Psoas muscle (tissue), 8 donors: ENCODE results near the gene HS3ST4. TPM values are rescaled to one million over a fixed set of nuclear protein-coding genes. Genes with fewer than 3 reads are reported as not detected.

Experiments
- ATAC-seq, 4 donors: fragments of 200-7000 bp; cut with Tn5 transposase; one replicate each; pipeline ENCODE4 v1.9.1; 2020; ENCODE audit warnings: moderate library complexity in 3 of 4, mild to moderate bottlenecking in 2 of 4
- DNase-seq, 2 donors: peaks; one replicate each; pipeline ENCODE4 v3.0.0-alpha.2; 2020
- H3K27ac ChIP-seq: fragments of 200-600 bp; one replicate; pipeline ENCODE4 v1.8.0; 2022
- H3K27me3 ChIP-seq, 3 donors: fragments of 200-600 bp in 1 of 3; one replicate each; pipeline versions ENCODE4 v1.6.1 to v1.8.0; 2013 to 2022; ENCODE audit warnings: low read length in 2 of 3, mild to moderate bottlenecking in 2 of 3, moderate library complexity in 1 of 3; ENCODE audit not compliant: insufficient read depth in 3 of 3
- H3K36me3 ChIP-seq, 2 donors: fragments of 200-600 bp in 1 of 2; one replicate each; pipeline versions ENCODE4 v1.6.1 to v1.8.0; 2013 to 2022; ENCODE audit warnings: low read depth in 1 of 2, mild to moderate bottlenecking in 1 of 2, moderate library complexity in 1 of 2; ENCODE audit not compliant: insufficient read depth in 1 of 2
- H3K4me1 ChIP-seq: fragments of 200-600 bp; one replicate; pipeline ENCODE4 v1.8.0; 2022
- H3K4me3 ChIP-seq: fragments of 200-600 bp; one replicate; pipeline ENCODE4 v1.8.0; 2022; ENCODE audit warnings: mild to moderate bottlenecking
- H3K9me3 ChIP-seq: fragments of 200-600 bp; one replicate; pipeline ENCODE4 v1.8.0; 2022
- CTCF ChIP-seq: fragments of 200-600 bp; IDR thresholded peaks from one replicate; pipeline ENCODE4 v1.8.0; 2022; ENCODE audit warnings: antibody characterized with exemption
- WGBS, 3 donors: extraction: QIAGEN DNeasy Blood & Tissue Kit; methylation state at CpG; one replicate each; pipeline versions ENCODE4 v1.1.6 to v1.1.7; 2013; 5-methylcytosine and 5-hydroxymethylcytosine counted together
- intact Hi-C, 2 donors: fragments of 100-400 bp; cut with DNase I; formaldehyde crosslinking; loops; one replicate each; pipeline versions ENCODE4 v1.11.0 to v1.14.2; 2022
- polyA plus RNA-seq, 3 donors: library from polyadenylated mRNA; stranded (reverse); fragments of 200-250 nt; gene quantifications; one replicate each; pipeline ENCODE4 v1.2.3, GENCODE V29; 2013
- total RNA-seq, 4 donors: library from RNA; stranded (reverse); fragmentation: NEBNext Ultra II Directional in 2 of 4; extraction: Animal tissue kit (Norgen Biotek cat#: 25700) in 2 of 4; gene quantifications; one replicate each; pipeline versions ENCODE4 v1.2.1 to v1.2.4, GENCODE V29; 2021 to 2023
- donor health status: healthy with polysubstance abuse.
- donor health status: DM: no; HTN: no; CAD: no; lungs with moderate emphysema.
- donor health status: Bipolar disorder and iron deficiency.
- donor health status: healthy.
- donor health status: DM: yes; HTN: yes; CAD: no.
- donor health status: DM: no; HTN: no; CAD: no.
- donor health status: DM: no; HTN: no; CAD: no.
- donor health status: DM: yes; HTN: yes; CAD: no.

HS3ST4 gene
- total and polyA plus RNA-seq, 7 donors, result 0.01 TPM; not detected in 6

- Histone ChIP-seq H3K27me3 (peaks cover 0 to 3% (median 0%) of the 10 kb centered on the region in 3 donors), H3K36me3 (no peaks in the 10 kb centered on the region), H3K4me1 (no peaks in the 10 kb centered on the region), H3K27ac (no peak overlapping the region), H3K9me3 (no peaks in the 10 kb centered on the region), H3K4me3 (no peak overlapping the region)
- ATAC-seq, result no peak
- 40 to 59% (median 57%) methylated on average over 2 of the region's 2 CpGs for WGBS, 3 donors
- intact Hi-C loops, result loop anchor here in 1 of 2 donors (10.0 kb wide), 1 partner anchor 1270 kb away; no protein-coding TSS in a partner anchor
- no peak for TF ChIP-seq CTCF
- DNase-seq, result no peak
Observed at GRCh38 chr16:25835126-25835525, 143.4 kb downstream of the HS3ST4 start.

- H3K36me3 ChIP-seq, result no peaks in the 10 kb centered on the region
- intact Hi-C loops, result loop anchor here in 1 of 2 donors (10.0 kb wide), 1 partner anchor 1266 kb away; no protein-coding TSS in a partner anchor
- no peaks in the 10 kb centered on the region for H3K4me1 ChIP-seq
- peak; percentile 62 for TF ChIP-seq CTCF
- H3K9me3 ChIP-seq, result no peaks in the 10 kb centered on the region
- H3K27ac ChIP-seq, result no peak overlapping the region
- ATAC-seq (no peak), DNase-seq (no peak)
- H3K27me3 ChIP-seq, result peaks cover 0 to 3% (median 0%) of the 10 kb centered on the region in 3 donors
- WGBS, 3 donors, result 4 to 6% (median 5%) methylated on average over 6 of the region's 6 CpGs
- H3K4me3 ChIP-seq, result no peak overlapping the region
Observed at GRCh38 chr16:25838724-25839186, 147.0 kb downstream of the HS3ST4 start.

- intact Hi-C loops, result no loop called here
- ATAC-seq, result no peak
- Histone ChIP-seq H3K4me1 (no peaks in the 10 kb centered on the region), H3K9me3 (no peaks in the 10 kb centered on the region), H3K27ac (no peak overlapping the region), H3K4me3 (no peak overlapping the region), H3K36me3 (no peaks in the 10 kb centered on the region), H3K27me3 (peaks cover 0 to 3% (median 0%) of the 10 kb centered on the region in 3 donors)
- WGBS, 3 donors, result 44 to 51% (median 47%) methylated on average over 3 of the region's 3 CpGs
- TF ChIP-seq CTCF, result no peak
- no peak for DNase-seq
Observed at GRCh38 chr16:25841761-25842160, 150.0 kb downstream of the HS3ST4 start.

DNA sequence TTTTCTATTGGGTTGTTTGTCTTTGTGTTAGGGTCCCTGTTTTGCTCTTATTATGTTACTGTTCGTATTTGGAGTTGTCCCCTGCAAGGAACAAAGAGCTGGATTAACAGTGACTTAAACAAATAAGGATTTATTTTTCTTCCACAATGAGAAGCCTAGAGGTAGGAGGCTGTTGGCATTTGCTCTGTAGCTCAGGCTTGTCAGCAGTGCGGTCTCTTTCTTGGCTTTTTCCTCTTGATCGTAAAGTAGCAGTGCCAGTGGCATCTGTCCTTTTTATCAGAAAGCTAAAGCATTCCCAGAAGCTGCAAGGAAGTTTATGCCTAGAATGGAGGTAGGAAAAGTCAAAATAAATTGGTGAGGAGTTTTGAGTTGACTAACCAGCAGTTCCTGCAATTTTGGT, 154.1 kb downstream of the HS3ST4 start:
- Histone ChIP-seq H3K9me3 (no peaks in the 10 kb centered on the region), H3K4me3 (no peak overlapping the region), H3K27ac (no peak overlapping the region), H3K27me3 (no peaks in the 10 kb centered on the region), H3K4me1 (no peaks in the 10 kb centered on the region), H3K36me3 (no peaks in the 10 kb centered on the region)
- 60 to 67% (median 66%) methylated on average over 3 of the region's 3 CpGs for WGBS, 3 donors
- no peak for TF ChIP-seq CTCF
- ATAC-seq (no peak), DNase-seq (no peak)
- intact Hi-C loops, result no loop called here

DNA sequence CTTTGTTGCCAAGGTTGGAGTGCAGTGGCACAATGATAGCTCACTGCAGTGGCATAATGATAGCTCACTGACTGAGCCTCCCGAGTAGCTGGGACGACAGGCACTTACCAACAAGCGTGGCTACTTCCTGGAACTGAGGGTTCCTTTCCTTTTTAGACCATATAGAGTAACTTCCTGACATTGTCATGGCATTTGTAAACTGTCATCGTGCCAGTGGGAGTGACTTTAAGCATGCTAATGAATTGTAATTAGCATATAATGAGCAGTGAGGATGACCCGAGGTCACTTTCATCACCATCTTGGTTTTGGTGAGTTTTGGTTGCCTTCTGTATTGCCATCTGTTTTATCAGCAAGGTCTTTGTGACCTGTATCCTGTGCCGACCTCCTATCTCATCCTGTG, 162.4 kb downstream of the HS3ST4 start:
- no peak overlapping the region for H3K4me3 ChIP-seq
- WGBS, 3 donors, result 42 to 43% (median 43%) methylated on average over 6 of the region's 6 CpGs
- H3K36me3 ChIP-seq, result no peaks in the 10 kb centered on the region
- DNase-seq (no peak), ATAC-seq (no peak)
- no peak for TF ChIP-seq CTCF
- no peak overlapping the region for H3K27ac ChIP-seq
- intact Hi-C loops, result no loop called here
- no peaks in the 10 kb centered on the region for H3K9me3 ChIP-seq
- no peaks in the 10 kb centered on the region for H3K4me1 ChIP-seq
- H3K27me3 ChIP-seq, result no peaks in the 10 kb centered on the region
